Stimulated activated CD4-positive, alpha-beta T cell treated with anti-CD3 and anti-CD28 coated beads, Interleukin-15, amount 100 ng/mL, for 1 hour (primary cell): Measurements from ENCODE around the gene ZNF609.
"Not testable (repeated sequence)": the region's sequence is repeated elsewhere in the genome, so short reads cannot be mapped to it uniquely, and the experiment has no call there.

Experiments
- DNase-seq, 2 donors: peaks; one replicate each; pipeline ENCODE4 v3.0.0-alpha.2; 2020; ENCODE audit warnings: low read depth in 1 of 2, low spot score in 1 of 2

ZNF609 gene

GRCh38 chr15:64456634-64457108 lies 3.7 kb upstream of the ZNF609 start:
- no peak for DNase-seq

- no peak for DNase-seq
These were observed 1.2 kb upstream of the ZNF609 start for GRCh38 chr15:64459066-64459781.

GRCh38 chr15:64460724-64461720 lies 644 bp downstream of the ZNF609 start:
- DNase-seq, result no peak

GRCh38 chr15:64461721-64462162 lies 1.4 kb downstream of the ZNF609 start:
- no peak for DNase-seq

GRCh38 chr15:64462492-64462891 lies 2.1 kb downstream of the ZNF609 start:
- no peak for DNase-seq

- DNase-seq, result no peak
These were observed 4.1 kb downstream of the ZNF609 start for GRCh38 chr15:64464276-64465005.

GRCh38 chr15:64466408-64467141 lies 6.2 kb downstream of the ZNF609 start:
- DNase-seq, result no peak

GRCh38 chr15:64472161-64472560 lies 11.8 kb downstream of the ZNF609 start:
- no peak for DNase-seq

- no peak for DNase-seq
These were observed 14.5 kb downstream of the ZNF609 start for GRCh38 chr15:64474846-64475245.

GRCh38 chr15:64476550-64476949 lies 16.2 kb downstream of the ZNF609 start:
- no peak for DNase-seq

GRCh38 chr15:64478863-64479262 lies 18.5 kb downstream of the ZNF609 start:
- DNase-seq, result no peak

- no peak for DNase-seq
These were observed 20.5 kb downstream of the ZNF609 start for GRCh38 chr15:64480891-64481290.

GRCh38 chr15:64483749-64484148 lies 23.4 kb downstream of the ZNF609 start:
- no peak for DNase-seq

- no peak for DNase-seq
These were observed 25.4 kb downstream of the ZNF609 start for GRCh38 chr15:64485796-64486195.

- DNase-seq, result no peak
These were observed 30.4 kb downstream of the ZNF609 start for GRCh38 chr15:64490598-64491259.

GRCh38 chr15:64493641-64494040 lies 33.3 kb downstream of the ZNF609 start:
- no peak for DNase-seq

- DNase-seq, result not testable (repeated sequence)
These were observed 35.6 kb downstream of the ZNF609 start for GRCh38 chr15:64495968-64496367.

GRCh38 chr15:64500695-64501395 lies 40.5 kb downstream of the ZNF609 start:
- no peak for DNase-seq

GRCh38 chr15:64501396-64501715 lies 41.0 kb downstream of the ZNF609 start:
- no peak for DNase-seq

- DNase-seq, result no peak
These were observed 41.8 kb downstream of the ZNF609 start for GRCh38 chr15:64502151-64502550.
